HFF-Myc (cell line): Measurements from ENCODE around the gene CCPG1.

Experiments
- DNase-seq: peaks from one replicate; pipeline ENCODE4 v3.0.0-alpha.2; 2011; ENCODE audit warnings: low read depth; ENCODE audit errors: extremely low read depth
- H3K4me3 ChIP-seq: replicated peaks from 2 replicates; pipeline ENCODE4 v1.5.1; 2011; ENCODE audit warnings: low read depth, mild to moderate bottlenecking, control low read depth, low read length
- TF ChIP-seq, protein P1 (sequence below): IDR thresholded peaks from 2 replicates; pipeline ENCODE4 v1.5.1; 2012; ENCODE audit warnings: mild to moderate bottlenecking, low read depth, low read length, control low read depth; ENCODE audit errors: missing control alignments

CCPG1 gene

DNA sequence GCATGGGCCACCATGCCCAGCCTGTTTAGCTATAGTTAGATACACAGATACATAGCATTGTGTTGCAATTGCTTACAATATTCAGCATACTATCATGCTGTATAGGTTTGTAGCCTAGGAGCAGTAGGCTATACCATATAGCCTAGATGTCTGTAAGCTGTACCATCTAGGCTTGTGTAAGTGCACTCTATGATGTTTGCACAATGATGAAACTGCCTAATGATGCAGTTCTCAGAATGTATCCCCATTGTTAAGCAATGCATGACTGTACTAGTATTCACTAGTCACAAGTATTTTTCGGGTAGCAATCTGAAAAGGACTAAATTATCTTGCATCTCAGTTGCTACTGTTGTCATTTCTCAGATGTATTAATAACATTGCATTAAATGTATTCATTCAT is 73.2 kb downstream of the CCPG1 start:
- no peak for DNase-seq
- H3K4me3 ChIP-seq: no peak overlapping the region
- TF ChIP-seq, protein P1, sequence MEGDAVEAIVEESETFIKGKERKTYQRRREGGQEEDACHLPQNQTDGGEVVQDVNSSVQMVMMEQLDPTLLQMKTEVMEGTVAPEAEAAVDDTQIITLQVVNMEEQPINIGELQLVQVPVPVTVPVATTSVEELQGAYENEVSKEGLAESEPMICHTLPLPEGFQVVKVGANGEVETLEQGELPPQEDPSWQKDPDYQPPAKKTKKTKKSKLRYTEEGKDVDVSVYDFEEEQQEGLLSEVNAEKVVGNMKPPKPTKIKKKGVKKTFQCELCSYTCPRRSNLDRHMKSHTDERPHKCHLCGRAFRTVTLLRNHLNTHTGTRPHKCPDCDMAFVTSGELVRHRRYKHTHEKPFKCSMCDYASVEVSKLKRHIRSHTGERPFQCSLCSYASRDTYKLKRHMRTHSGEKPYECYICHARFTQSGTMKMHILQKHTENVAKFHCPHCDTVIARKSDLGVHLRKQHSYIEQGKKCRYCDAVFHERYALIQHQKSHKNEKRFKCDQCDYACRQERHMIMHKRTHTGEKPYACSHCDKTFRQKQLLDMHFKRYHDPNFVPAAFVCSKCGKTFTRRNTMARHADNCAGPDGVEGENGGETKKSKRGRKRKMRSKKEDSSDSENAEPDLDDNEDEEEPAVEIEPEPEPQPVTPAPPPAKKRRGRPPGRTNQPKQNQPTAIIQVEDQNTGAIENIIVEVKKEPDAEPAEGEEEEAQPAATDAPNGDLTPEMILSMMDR: no peak

DNA sequence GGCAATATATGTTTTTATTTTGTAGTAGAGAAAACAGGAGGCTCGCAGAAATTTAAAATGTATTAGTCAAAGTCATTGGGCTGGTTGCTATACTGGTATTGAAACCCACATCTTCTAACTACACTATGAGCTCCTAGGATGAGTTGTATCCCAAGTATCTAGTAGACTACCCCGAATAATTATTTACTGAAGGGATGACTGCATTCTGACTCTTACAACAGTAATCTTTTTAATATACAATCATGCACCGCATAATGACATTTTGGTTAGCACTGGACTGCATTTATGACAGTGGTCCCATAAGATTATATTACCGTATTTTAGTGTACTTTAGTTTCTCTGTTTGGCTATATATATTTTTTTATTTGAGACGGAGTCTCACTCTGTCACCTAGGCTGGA is 73.8 kb downstream of the CCPG1 start:
- TF ChIP-seq, protein P1: no peak
- H3K4me3 ChIP-seq: no peak overlapping the region
- DNase-seq: no peak

DNA sequence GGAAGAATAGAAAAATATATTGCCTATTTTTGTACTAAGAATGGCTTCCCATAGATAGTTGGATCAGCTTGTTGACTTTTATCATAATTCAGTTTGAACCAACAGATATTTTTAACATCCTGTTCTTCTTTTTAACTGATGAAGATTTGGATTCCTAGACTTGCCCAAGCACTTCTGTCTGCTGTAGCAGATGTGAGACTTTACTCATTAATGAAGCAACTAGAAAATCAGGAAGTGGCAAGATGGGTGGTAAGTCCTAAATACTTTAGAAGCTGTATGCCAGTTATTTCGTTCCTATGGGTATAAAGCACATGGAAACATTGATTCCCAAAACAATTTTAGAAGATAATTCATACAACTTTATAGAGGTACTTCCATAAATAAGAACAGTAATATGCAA is 80.8 kb downstream of the CCPG1 start:
- H3K4me3 ChIP-seq: no peak overlapping the region
- no peak for DNase-seq
- TF ChIP-seq, protein P1: no peak

DNA sequence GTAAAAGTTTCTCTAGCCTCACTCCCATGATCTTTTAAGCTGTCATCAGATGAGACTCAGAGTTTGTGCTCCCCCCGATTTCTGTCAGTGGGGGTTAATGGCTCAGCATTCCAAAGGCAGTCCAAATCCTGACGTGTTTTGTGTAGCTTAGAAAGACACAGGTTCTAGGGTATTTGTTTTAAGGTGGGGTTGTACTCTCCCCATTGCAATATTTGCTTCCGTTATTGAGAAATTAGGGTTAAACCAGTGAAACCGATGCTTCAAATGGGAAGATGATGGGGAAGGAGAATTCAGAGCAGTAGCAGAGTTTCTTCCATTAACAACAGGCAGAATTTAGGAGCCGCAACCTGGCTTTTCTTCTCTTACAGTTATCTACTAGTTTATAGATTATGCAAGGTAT is 85.7 kb downstream of the CCPG1 start:
- no peak overlapping the region for H3K4me3 ChIP-seq
- DNase-seq: no peak
- TF ChIP-seq, protein P1: no peak

DNA sequence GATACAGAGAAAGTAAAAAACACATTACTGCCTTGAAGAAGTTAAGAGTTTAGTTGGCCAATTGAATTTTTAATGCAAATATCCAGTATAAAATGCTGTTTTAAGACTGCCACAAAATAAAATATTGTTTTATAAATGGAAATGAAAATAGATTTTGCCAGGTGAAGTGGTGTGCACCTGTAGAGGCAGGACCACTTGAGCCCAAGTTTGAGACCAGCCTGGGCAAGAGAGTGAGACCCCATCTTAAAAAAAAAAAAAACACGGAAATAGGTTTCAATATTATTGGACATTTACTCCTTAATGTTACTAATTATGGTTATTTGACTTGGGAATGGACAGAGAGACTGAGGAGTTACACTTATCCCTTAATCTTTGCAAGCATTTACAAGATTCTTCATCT is 87.2 kb downstream of the CCPG1 start:
- DNase-seq: no peak
- TF ChIP-seq, protein P1: no peak
- no peak overlapping the region for H3K4me3 ChIP-seq

DNA sequence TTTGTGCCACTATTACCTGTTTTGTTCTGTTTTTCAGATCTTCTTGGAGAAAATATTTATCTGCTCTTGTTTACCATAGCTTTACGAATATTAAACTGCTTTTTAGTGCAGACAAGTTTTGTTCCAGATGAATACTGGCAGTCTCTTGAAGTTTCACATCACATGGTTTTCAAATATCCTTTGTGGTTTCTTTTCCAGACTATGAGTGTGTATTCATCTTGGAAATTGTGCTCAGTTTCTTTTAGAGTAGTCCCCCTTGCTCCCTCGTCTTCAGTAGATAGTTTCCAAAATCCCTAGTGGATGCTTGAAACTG is 88.0 kb downstream of the CCPG1 start:
- TF ChIP-seq, protein P1: no peak
- H3K4me3 ChIP-seq: peak overlapping the region; percentile 92; the same call in 1 of the 2 replicates
- no peak for DNase-seq

DNA sequence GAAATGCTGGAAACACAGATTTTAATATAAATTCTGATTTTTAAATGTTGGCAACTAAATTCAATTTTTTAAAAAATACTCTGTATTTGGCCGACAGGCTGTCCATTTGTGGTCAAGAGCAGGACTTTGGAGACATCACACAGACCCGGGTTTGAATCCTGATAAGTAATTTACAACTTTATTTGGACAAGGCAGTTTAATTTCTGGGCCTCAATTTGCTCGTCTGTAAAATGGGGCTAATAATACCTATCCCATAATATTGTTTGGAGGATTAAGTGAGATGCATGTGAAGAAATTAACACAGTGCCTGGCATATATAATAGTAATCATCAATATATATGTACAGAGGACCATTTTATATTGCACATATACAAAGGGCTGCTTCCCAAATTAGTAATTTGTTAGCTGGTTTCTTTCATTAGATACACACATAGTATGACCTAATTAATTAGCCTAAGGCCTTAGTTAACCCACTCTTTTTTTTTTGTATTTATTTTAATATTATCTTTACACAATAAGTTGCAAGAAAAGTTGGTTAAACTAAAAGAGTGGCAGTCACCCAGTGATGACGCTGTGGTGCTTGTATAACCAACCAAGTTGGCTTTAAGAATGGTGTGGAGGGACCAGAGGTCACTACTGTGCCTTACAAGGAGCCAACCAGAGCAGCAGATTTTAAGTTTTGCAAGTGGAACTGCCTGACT is 88.5 kb downstream of the CCPG1 start:
- TF ChIP-seq, protein P1: no peak
- H3K4me3 ChIP-seq: peak overlapping the region; percentile 92
- DNase-seq: no peak
